GM12878 (cell line): ENCODE results near the gene SLC2A4RG. TPM values are rescaled to one million over a fixed set of nuclear protein-coding genes. Genes with fewer than 3 reads are reported as not detected.

Experiments
- ATAC-seq: fragments of 200-7000 bp; cut with Tn5 transposase; 3 replicates; pipeline ENCODE4 v1.9.1; 2020; ENCODE audit warnings: mild to moderate bottlenecking, moderate library complexity
- BruUV-seq: library from RNA; stranded (reverse); fragments of 400-500 nt; replicated peaks from 2 replicates; lab custom pipeline; 2021; lab: Mats Ljungman, UMichigan
- CTCF ChIA-PET: fragments of 300-600 bp; sonication (Branson Sonifier 250); formaldehyde crosslinking; extraction: SDS; loops from one replicate; lab custom pipeline; 2021; ENCODE audit warnings: inconsistent platforms; lab: Yijun Ruan, JAX
- POLR2A ChIA-PET: fragments of 350-600 bp; formaldehyde crosslinking; extraction: SDS; loops from one replicate; lab custom pipeline; 2021; ENCODE audit warnings: inconsistent platforms; lab: Charles Lee
- RAD21 ChIA-PET: fragments of 300-600 bp; sonication (Branson Sonifier 250); formaldehyde crosslinking; loops from one replicate; lab custom pipeline; 2023; ENCODE audit warnings: antibody characterized with exemption; ENCODE audit not compliant: unreplicated experiment; lab: Charles Lee
- SMC1A ChIA-PET: fragments of 300-600 bp; sonication (Branson Sonifier 250); formaldehyde crosslinking; loops from one replicate; lab custom pipeline; 2023; ENCODE audit not compliant: unreplicated experiment, uncharacterized antibody; lab: Charles Lee
- DNase-seq: peaks from one replicate; pipeline ENCODE4 v3.0.0-alpha.2; 2011; ENCODE audit warnings: low read depth, low spot score
- FAIRE-seq: peaks from 3 replicates; lab custom pipeline; 2011; peaks lifted over from hg19 to GRCh38; lab: Jason Lieb, UNC
- H2AFZ ChIP-seq: 2 replicates; pipeline ENCODE4 v1.6.0; 2011; ENCODE audit warnings: low read depth, low read length, control low read depth; ENCODE audit not compliant: control insufficient read depth
- H3K27ac ChIP-seq: 2 replicates; pipeline ENCODE4 v1.5.1; 2011; ENCODE audit warnings: control low read depth; ENCODE audit not compliant: control insufficient read depth, insufficient read depth
- H3K27me3 ChIP-seq, 2 experiments: replicated peaks in 1 of 2; 2 replicates each; pipeline versions ENCODE4 v1.6.0 to v1.6.1; 2011; ENCODE audit warnings: low read length in 1 of 2; ENCODE audit not compliant: control insufficient read depth in 2 of 2, insufficient read depth in 2 of 2
- H3K36me3 ChIP-seq, 2 experiments: 2 replicates each; pipeline ENCODE4 v1.5.1; 2011; ENCODE audit warnings: low read length in 1 of 2; ENCODE audit not compliant: control insufficient read depth in 2 of 2, insufficient read depth in 2 of 2
- H3K4me1 ChIP-seq: 2 replicates; pipeline ENCODE4 v1.6.1; 2011; ENCODE audit warnings: mild to moderate bottlenecking, low read length, moderate library complexity, mixed read lengths; ENCODE audit not compliant: control insufficient read depth, insufficient read depth
- H3K4me2 ChIP-seq: 2 replicates; pipeline ENCODE4 v1.6.0; 2011; ENCODE audit warnings: control low read depth; ENCODE audit not compliant: control insufficient read depth, insufficient read depth
- H3K4me3 ChIP-seq: fragments of 200-600 bp; sonication (generic); 2 replicates; pipeline ENCODE4 v1.5.1; 2016
- H3K79me2 ChIP-seq: 2 replicates; pipeline ENCODE4 v1.6.0; 2011; ENCODE audit warnings: low read length; ENCODE audit not compliant: control insufficient read depth, insufficient read depth
- H3K9ac ChIP-seq: 2 replicates; pipeline ENCODE4 v1.8.0; 2011; ENCODE audit warnings: low read length, control low read depth, mixed read lengths; ENCODE audit not compliant: control insufficient read depth, insufficient read depth
- H3K9me3 ChIP-seq: replicated peaks from 3 replicates; pipeline ENCODE4 v1.5.1; 2011; ENCODE audit warnings: mild to moderate bottlenecking, low read length; ENCODE audit not compliant: control insufficient read depth, insufficient read depth
- H4K20me1 ChIP-seq: 2 replicates; pipeline ENCODE4 v1.6.0; 2011; ENCODE audit not compliant: control insufficient read depth, insufficient read depth
- CEBPZ ChIP-seq: fragments of 150-350 bp; IDR thresholded peaks from 2 replicates; pipeline ENCODE4 v1.6.1; 2016; ENCODE audit warnings: low read depth, low read length
- IKZF1 ChIP-seq: fragments of 450-650 bp; conservative IDR thresholded peaks from 2 replicates; pipeline ENCODE4 v1.6.1; 2017; ENCODE audit warnings: antibody characterized with exemption, mild to moderate bottlenecking
- KAT2A ChIP-seq: conservative IDR thresholded peaks from 2 replicates; pipeline ENCODE4 v1.6.1; 2011; ENCODE audit warnings: low read depth, low read length; ENCODE audit not compliant: control insufficient read depth
- MAX ChIP-seq: IDR thresholded peaks from 2 replicates; pipeline ENCODE4 v1.6.1; 2012; ENCODE audit warnings: low read depth, low read length, improper control_type of control experiment
- PKNOX1 ChIP-seq: fragments of 450-650 bp; IDR thresholded peaks from 2 replicates; pipeline ENCODE4 v1.6.1; 2016; ENCODE audit warnings: mild to moderate bottlenecking
- SKIL ChIP-seq: fragments of 450-650 bp; IDR thresholded peaks from 2 replicates; pipeline ENCODE4 v1.6.1; 2017; ENCODE audit warnings: mild to moderate bottlenecking, low read depth, inconsistent platforms; ENCODE audit not compliant: poor library complexity, severe bottlenecking
- SUZ12 ChIP-seq: fragments of 200-600 bp; sonication (generic); IDR thresholded peaks from one replicate; pipeline ENCODE4 v1.6.1; 2018; ENCODE audit warnings: antibody characterized with exemption, mild to moderate bottlenecking; ENCODE audit not compliant: unreplicated experiment
- ZNF217 ChIP-seq: fragments of 450-650 bp; IDR thresholded peaks from 2 replicates; pipeline ENCODE4 v1.6.1; 2017; ENCODE audit warnings: antibody characterized with exemption, mild to moderate bottlenecking
- WGBS: methylation state at CpG from one replicate; pipeline ENCODE4 v1.1.6; 2016; ENCODE audit warnings: low lambda C conversion rate; ENCODE audit not compliant: insufficient replicate concordance, insufficient coverage; ENCODE audit errors: missing lambda C conversion rate; 5-methylcytosine and 5-hydroxymethylcytosine counted together
- in situ Hi-C: fragments of 300-500 bp; cut with MboI; formaldehyde crosslinking; loops from 9 replicates; pipeline ENCODE4 v1.14.3; 2018; ENCODE audit warnings: mixed read lengths
- intact Hi-C: fragments of 100-400 bp; cut with micrococcal nuclease; formaldehyde crosslinking; loops from one replicate; pipeline ENCODE4 v1.14.2; 2022; ENCODE audit not compliant: unreplicated experiment
- polyA plus RNA-seq, 11 experiments: library from polyadenylated mRNA; depleted of rRNA in 4 of 11; unstranded in 6 of 11; stranded (reverse) in 5 of 11; fragments of >200 nt; fragmentation: Nextera tagmentation in 4 of 11; fragmentation: Illumina TruSeq in 1 of 11; extraction: Ambion mirVana in 4 of 11; extraction: Trizol in 1 of 11; gene quantifications; 1 replicate in 1 of 11; 2 replicates in 10 of 11; pipeline versions ENCODE4 v1.2.1 to v1.2.3, GENCODE V29; 2011 to 2016; ENCODE audit warnings: inconsistent platforms in 2 of 11, missing spikeins in 2 of 11, low read depth in 1 of 11
- total RNA-seq, 4 experiments: library from RNA; depleted of rRNA in 3 of 4; stranded (reverse); fragments of >200 nt in 3 of 4; fragmentation: Illumina TruSeq in 1 of 4; extraction: Trizol in 1 of 4; gene quantifications; 2 replicates each; pipeline versions ENCODE4 v1.2.1 to v1.2.3, GENCODE V29; 2013 to 2021
- TF ChIP-seq, protein P1 (sequence below): fragments of 450-650 bp; IDR thresholded peaks from 2 replicates; pipeline ENCODE4 v1.6.1; 2017; ENCODE audit warnings: low read depth, mild to moderate bottlenecking, moderate library complexity
- TF ChIP-seq, protein P2 (sequence below): fragments of 450-650 bp; IDR thresholded peaks from 2 replicates; pipeline ENCODE4 v1.6.1; 2014; ENCODE audit warnings: mild to moderate bottlenecking

The SLC2A4RG gene
- total and polyA plus RNA-seq, 10 of the 15 experiments (the other 5 are each of a cell fraction or from before 2014, with no cell fraction given), result 0.34 to 65.9 (median 13.3) TPM

- DNase-seq (no peak), FAIRE-seq (no peak), ATAC-seq (no peak)
- no peak overlapping the region for H3K4me3 ChIP-seq
- RAD21 ChIA-PET, result no interaction called here
- no peak overlapping the region for H3K4me2 ChIP-seq
- BruUV-seq, result no TSS peak
- SMC1A ChIA-PET, result no interaction called here
- CTCF ChIA-PET, result no interaction called here
- in situ Hi-C loops, result no loop called here
- H3K4me1 ChIP-seq, result no peaks in the 10 kb centered on the region
- no peaks in the 10 kb centered on the region for H3K27me3 ChIP-seq
- intact Hi-C loops, result no loop called here
- no peak overlapping the region for H2AFZ ChIP-seq
- WGBS, result 70% methylated on average over 38 of the region's 38 CpGs
- H3K9ac ChIP-seq, result no peak overlapping the region
- no peaks in the 10 kb centered on the region for H3K36me3 ChIP-seq
- H3K79me2 ChIP-seq, result no peaks in the 10 kb centered on the region
- no peaks in the 10 kb centered on the region for H4K20me1 ChIP-seq
- no peaks in the 10 kb centered on the region for H3K9me3 ChIP-seq
- H3K27ac ChIP-seq, result no peak overlapping the region
- TF ChIP-seq, protein P1, sequence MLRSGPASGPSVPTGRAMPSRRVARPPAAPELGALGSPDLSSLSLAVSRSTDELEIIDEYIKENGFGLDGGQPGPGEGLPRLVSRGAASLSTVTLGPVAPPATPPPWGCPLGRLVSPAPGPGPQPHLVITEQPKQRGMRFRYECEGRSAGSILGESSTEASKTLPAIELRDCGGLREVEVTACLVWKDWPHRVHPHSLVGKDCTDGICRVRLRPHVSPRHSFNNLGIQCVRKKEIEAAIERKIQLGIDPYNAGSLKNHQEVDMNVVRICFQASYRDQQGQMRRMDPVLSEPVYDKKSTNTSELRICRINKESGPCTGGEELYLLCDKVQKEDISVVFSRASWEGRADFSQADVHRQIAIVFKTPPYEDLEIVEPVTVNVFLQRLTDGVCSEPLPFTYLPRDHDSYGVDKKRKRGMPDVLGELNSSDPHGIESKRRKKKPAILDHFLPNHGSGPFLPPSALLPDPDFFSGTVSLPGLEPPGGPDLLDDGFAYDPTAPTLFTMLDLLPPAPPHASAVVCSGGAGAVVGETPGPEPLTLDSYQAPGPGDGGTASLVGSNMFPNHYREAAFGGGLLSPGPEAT, result no peak
- TF ChIP-seq IKZF1 (no peak), CEBPZ (no peak), PKNOX1 (no peak), SUZ12 (no peak), KAT2A (no peak), MAX (no peak), SKIL (no peak), ZNF217 (no peak)
- TF ChIP-seq, protein P2, sequence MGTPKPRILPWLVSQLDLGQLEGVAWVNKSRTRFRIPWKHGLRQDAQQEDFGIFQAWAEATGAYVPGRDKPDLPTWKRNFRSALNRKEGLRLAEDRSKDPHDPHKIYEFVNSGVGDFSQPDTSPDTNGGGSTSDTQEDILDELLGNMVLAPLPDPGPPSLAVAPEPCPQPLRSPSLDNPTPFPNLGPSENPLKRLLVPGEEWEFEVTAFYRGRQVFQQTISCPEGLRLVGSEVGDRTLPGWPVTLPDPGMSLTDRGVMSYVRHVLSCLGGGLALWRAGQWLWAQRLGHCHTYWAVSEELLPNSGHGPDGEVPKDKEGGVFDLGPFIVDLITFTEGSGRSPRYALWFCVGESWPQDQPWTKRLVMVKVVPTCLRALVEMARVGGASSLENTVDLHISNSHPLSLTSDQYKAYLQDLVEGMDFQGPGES, result no peak
- POLR2A ChIA-PET, result interaction anchor here (0.6 to 0.7 kb wide), 2 partner anchors 15 to 190 kb away, joined by 4 to 6 read pairs; no protein-coding TSS in a partner anchor
These were observed 27.3 kb downstream of the SLC2A4RG start for GRCh38 chr20:63766695-63767426.
